HG03354 (cell line): ENCODE results near the gene PTPA.

Experiments used
- ATAC-seq: cut with Tn5 transposase; IDR thresholded peaks from one replicate; pipeline ENCODE4 v1.9.1; 2021; ENCODE audit warnings: mild to moderate bottlenecking; ENCODE audit not compliant: unreplicated experiment, poor library complexity, severe bottlenecking

Gene PTPA

DNA sequence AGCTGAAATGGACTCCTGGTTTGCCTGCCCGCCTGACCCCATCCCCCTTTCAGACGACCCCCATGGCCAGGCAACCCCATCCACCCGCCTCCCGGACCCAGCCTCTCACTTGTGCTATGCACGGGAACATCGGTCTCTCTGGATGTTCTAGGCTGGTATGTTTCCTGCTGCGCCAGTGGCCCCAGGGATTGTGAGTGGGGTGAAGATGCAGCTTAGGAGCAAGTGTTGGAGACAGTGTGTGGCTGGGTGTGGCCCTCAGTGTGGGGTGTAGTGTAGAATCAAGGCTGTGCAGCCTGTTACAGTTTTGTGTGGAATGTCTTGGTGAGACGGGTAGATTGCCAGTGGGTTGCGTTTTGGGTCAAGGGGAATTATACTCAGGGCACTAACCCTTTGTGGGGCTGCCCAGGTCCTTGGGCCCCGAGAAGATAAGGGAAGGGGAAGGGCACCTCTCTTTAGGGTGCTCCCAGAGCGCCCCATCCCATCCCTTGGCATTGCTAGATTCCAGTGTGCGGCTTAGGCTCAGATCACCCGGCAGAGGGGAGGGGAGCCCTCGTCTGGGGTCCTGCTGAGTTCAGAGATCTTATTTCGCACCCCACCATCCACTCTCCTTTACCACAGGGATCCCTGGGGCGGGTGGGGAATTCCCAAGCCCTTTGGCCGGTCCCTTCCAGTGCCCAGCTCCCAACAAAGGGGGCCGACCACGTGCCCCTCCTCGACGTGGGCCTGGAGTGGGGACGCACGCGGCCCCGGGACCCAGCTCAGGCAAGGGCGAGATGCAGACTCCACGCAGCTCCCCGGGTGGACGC lies 62.3 kb downstream of the PTPA start:
- no peak for ATAC-seq

DNA sequence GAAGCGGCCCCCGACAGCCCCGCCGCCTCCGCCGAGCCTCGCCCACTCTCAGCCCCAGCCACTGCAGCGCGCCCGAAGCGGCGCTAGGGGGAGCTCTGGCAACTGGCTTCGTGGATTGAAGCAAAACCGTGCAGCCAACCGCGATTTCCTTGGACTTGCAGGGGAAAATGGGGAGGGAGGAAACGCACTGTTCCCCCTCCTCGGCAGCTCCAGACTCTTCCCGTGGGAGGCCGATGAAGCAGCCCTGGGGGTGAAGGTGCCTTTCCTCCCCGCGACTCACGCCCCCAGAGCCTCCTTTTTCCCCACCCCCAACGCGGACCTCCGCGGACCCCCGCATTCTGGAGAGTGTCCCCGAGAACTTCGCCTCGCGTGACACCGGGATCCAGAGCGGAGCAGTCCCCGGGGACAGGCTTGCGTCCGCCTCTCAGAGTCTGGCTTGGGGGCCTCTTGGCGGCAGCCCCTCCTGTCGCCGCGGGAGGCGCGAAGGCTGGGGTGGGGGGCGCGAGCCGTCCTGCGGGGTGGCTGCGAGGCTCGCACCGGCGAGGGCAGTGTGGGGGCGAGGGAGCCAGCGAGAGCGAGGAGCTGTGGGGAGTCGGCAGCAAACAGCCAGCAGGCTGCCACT lies 63.0 kb downstream of the PTPA start:
- ATAC-seq, result peak; percentile 19

DNA sequence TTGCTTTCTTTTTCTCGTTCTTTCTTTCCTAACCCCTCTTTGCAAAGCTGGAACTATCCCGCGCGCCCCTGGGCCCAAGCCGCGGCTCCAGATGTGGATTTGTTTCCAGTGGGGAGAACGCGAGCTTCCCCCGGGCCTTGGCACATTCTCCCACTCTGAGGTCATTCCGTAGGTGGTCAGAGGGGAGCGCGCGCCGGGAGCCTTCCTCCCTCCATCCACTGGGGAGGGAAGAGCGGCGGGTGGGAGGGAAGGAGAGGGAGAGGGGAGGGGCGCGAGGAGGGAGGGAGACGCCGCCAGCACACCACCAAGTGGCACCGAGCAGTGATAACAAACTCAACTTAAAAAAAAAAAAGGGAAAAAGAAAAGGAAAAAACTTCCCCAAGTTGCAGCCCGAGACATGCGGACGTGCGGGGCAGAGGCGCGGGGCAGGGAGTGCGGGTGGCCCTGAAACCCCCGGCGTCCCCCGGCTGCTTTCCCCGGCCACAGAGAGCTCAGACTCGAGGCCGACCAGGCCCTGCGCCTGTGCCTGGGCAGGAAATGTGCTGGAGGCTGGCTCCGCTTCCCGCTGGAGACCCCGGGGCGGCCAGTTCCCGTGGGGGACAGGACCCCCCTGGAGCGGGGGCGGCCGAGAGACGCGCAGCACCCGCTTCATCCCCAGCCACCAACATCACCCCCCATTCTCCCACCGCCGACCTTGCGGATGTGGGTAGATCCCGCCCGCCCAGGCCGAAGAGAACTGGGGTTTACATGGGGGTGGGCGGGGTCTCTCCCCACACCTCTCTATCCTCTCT lies 63.7 kb downstream of the PTPA start:
- no peak for ATAC-seq

GRCh38 chr9:129175515-129175824 lies 64.3 kb downstream of the PTPA start:
- ATAC-seq, result no peak

DNA sequence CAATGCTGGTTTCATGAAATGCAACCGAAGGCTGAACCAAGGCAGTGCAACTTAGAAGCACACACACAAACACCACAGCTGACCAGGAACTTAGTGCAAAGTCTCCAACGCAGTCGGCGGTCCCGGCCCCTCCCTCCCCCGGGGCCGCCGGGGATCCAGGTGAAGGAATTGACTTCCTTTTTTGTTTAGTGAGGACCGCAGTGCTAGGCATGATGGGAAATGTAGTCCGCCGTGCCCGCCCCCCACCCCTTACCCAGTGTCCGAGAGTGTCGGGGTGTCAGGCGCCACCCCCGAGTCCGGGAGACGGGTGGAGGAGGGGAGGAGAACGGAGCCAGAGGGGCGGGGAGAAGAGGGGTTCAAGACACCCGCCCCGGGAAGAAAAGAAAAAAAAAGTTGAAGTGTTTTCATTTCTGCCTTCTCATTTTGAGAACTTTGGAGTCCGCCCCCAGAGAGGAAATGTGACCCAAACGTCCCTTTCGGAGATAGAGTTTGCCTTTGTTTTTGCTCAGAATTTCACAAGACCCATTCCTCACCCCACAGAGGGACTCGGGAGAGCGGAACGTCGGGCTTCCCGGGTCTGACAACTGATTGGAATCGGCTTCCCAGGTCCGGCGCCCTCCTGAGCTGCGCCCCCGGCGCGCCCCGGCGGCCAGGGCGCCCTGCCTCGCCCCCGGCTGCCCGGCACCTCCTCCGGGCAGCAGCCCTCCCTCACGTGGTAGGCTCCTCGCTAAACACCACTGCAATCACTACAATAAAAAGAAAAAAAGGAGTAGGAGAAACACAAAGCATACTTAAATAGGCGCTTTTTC lies 64.8 kb downstream of the PTPA start:
- ATAC-seq, result no peak

DNA sequence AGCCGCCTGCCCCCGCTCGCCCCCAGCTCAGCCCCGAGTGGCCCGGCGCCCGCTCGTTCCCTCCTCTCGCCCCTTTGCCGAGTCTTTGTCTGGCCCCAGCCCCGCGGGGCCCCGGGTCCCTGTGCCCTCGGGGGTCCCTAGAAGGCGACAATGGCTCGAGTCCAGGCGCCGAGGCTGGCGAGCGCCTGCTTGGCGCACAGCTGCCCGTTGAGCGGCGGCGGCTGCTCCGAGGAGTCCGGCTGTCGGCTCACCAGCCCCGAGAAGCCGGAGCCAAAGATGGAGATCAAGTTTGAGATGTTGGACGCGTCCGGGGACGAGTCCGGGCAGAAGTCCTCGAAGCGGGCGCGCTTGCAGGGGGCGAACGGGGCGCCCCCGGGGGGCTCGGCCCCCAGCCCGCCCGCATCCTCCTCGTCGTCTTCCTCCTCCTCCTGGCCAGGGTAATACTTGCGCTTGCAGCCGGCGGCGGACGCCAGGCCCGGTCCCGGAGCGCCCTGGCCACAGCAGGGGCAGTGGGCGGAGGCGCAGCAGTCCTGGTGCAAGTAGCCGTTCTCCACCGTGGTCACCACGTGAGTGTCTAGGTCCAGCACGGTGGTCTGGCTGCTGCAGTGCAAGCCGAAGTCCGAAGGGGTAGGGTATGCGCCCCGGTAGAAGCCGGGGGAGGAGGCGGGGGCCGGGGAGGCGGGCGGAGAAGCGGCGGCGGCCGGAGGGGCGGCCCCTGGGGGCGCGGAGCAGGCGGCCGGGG lies 65.7 kb downstream of the PTPA start:
- no peak for ATAC-seq

DNA sequence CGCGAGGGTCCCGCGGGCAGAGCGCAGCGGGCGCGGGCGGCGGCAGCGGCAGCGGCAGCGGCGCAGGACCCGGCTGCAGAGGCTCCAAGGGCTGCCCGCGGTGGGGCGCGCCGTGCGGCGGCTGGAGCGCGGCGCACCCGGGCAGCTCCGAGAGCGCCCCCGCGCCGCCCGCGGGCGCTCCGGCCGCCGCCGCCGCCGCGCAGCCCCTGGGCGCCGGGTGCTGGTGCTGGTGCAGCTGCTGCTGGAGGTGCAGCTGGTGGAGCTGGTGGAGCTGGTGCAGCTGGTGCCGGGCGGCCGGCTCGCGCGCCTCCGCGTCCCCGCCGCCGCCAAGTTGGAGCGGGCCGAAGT lies 66.2 kb downstream of the PTPA start:
- ATAC-seq, result peak; percentile 12

GRCh38 chr9:129177791-129178567 lies 66.8 kb downstream of the PTPA start, which contains the start of gene IER5L:
TSS of gene IER5L (minus strand) at chr9:129178261. CDS start at chr9:129178052, 209 bp downstream.
- peak; percentile 87 for ATAC-seq

GRCh38 chr9:129178568-129179382 lies 67.6 kb downstream of the PTPA start:
- ATAC-seq, result no peak

- no peak for ATAC-seq
Observed at GRCh38 chr9:129181246-129181645, 70.0 kb downstream of the PTPA start.

DNA sequence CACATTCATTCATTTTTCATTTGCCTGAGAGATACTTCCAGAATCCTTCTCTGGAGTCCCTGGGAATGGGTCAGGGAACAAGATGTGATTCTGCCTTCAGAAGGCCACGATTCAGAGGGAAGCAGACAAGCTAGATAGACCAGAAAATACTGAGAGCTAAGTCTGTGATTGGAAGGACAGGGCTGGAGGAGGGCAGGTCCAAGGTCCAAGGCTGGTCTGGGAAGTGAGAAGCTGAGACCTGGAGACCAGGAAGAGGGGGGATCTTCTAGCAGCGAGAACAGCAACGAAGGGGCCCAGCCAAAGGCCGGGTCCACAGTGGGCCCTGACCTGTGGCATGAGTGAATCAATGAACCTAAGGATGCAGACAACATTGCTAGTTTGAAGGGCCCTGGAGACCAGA lies 70.9 kb downstream of the PTPA start:
- no peak for ATAC-seq

DNA sequence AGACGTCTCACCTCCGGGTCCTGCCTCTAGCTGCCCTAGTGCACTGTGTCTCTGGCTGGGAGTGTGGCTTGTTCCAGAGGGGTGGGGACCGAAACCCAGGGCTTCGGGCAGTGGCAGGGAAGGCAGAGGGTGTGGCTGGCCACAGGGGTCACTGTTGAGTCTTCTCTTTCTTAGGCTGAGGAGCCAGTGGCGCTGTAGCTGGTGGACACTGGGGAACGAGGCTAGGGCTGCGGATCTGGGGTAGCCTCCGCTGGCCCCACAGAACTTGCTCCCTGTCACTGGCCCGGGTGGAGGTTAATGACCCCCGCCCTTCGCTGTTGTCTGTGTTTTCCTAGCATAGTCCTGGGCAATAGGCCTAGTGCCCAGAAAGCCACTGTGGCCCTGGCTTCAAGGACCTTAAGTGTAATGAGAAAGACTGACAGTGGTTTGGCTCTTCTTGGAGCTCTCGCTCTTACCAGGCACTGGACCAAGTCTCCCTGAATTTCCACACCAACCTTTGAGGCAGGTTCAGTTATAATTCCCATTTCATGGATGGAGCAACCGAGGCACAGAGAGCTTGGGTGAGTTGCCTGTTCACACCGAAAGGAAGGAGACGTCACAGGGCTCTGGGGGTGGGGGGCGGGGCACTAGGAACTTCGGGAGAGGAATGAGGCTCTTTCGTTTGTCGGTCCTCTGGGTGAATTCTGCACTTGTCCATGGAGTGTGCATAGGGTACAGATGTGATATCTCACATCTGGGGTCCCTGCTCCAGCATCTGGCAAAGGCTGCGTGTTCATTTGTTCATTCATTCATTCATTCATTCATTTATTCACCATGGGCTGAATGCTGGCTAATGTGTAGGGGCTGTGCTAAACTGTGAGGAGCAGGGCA lies 71.6 kb downstream of the PTPA start:
- ATAC-seq, result no peak

DNA sequence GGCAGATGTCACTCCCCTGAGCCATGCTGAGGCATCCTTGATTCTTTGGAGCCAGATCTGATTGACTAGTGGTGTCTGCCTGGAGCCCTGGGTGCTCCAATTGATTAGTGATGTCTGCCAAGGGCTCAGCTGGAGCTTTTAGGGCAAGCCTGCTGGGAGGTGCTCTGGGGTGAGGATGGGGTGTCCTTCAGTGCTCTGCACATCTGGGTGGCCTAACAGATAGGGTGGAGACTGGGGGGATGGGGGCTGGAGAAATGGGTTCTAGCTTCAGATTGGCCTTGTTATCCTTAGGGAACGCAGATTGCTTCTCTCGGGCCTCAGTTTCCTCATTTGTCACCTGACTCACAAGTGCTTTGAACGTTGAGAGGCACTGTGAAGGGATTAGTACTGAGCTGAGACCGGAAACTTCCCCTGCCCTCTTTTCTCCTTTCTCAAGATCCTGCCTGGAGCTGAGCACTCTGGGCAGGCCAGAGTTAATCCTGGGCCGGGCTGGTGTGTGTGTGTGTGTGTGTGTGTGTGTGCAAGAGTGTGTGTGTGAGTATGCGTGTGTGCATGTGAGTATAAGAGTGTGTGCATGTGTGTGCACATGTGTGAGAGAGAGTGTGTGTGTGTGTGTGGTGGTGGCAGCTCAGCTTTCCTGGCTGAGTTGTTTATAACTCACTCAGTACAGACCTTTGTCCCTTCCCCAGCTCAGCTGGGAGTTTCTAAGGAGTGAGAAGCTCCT lies 72.4 kb downstream of the PTPA start:
- no peak for ATAC-seq

GRCh38 chr9:129184219-129184524 lies 73.0 kb downstream of the PTPA start:
- no peak for ATAC-seq

- no peak for ATAC-seq
Observed at GRCh38 chr9:129184596-129185122, 73.4 kb downstream of the PTPA start.

GRCh38 chr9:129185402-129185801 lies 74.2 kb downstream of the PTPA start:
- no peak for ATAC-seq
